ENCODE results near the gene ZNF296.

Gene ZNF296

DNA sequence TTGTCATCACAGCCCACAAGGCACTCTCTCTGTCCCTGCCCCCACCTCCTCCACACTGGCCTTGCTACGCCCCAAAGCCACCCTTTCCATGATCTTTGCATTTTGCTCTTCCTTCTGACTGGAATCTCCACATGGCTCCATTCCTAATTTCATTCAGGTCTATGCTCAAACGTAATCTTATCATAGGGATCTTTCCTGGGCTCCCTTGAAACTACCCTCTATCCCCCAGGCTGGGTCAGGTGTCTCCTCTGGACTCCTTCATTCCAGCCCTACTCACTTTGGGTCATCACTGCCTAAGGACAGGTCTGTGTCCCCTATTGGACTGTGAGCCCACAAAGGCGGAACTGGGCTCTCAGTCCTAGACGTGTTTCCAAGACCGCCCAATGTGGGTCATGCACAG, 5.9 kb upstream of the ZNF296 start:
- DNase-seq (ENCODE audit: low read depth) = no peak

DNA sequence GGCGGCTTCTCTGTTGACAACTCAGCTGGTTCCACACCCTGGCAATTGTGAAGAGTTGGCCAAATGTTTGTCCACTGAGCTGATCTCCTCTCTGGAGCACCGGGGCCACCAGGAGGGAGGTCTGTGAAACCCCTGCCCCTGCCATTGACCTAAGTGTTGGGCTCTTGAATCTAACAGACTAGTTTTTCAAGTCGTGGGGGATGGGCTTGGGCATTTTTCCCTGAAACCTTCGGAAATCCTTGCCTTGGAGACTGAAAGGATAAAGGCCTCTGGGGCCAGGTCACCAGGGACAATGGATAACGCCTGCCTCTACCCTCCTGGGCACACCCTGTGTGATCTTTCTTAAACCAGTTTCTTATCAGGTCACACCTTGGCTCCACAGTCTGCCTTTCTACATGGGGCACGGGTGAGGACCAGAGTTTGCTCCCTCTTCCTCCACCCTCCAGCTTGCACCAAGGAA, 3.7 kb upstream of the ZNF296 start:
- no peak for DNase-seq (ENCODE audit: low read depth)

DNA sequence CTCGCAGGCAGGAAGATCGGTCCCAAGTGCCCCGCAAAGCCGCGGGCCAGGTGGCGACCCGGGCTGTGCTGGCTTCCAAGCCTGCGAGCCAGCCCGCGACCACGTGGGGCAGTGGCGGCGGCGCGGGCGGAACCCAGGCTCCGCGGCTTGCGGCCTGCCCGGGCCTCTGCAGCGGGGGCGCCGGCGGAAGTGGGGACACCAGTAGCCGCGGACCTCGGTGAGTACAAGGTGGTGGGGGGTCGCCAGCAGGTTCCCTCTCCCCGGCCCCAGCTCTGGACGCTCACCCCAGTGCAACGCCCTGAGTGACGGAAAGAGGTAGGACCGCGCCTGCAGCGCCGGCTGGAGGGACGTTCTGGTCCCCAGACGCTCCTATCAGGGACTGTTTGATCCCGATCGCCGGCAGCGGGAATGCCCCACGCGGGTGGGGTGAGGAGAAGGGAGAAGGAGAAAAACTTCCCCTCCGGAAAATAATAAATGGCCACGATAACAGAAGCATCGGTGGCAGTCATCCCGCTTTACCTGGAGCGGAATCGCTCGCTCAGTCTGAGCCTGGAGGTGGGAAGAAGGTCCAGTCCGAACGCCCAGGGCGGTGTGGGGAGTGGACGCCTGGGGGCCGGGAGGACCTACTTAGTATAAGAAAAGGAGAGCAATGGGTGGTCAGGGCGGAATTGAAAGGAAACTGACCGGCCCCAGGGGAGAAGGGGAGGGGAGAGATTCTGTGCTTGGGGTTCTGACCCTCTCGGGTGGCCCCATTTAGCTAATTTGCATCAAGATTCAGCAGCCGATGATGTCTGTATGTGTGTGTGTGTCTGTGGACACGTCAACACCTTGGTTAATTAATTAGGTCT, 3.0 kb upstream of the ZNF296 start, which contains the start of gene GEMIN7:
Gene GEMIN7, plus strand, starts transcription at position 198 of the 848 bp plus-strand sequence. CDS start 10,855 bp downstream, outside the sequence.
- DNase-seq (ENCODE audit: low read depth) = peak; percentile 58

DNA sequence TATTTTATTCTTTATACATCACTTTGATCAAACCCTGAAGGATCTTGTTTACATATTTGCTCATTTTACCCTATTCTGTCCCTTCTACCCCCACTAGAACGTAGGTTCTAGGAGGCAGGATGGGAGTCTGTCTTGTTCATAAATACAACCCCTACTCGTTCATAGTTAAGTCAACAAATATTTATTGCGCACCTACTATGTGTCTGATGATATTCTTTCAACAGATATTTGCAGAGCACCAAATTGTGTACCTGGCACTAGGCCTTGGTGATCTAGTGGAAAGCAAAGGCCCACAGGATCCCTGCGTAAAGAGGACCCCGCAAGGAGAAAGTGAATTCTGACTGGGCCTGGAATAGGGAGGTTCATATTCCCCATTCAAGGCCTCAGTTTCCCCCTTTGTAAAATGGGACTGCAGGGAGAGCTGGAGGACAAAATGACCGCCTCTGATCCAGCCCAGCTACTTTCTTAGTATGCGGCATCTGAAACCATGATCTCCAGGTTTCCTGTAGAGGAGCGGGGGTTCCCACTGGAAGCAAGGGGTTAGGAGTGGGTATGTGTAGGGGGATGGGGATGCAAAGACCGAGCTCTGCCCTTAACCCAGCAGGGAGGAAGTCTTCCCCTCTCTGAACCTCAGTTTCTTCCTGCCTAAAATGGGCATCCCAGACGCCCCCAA, 2.2 kb upstream of the ZNF296 start:
- no peak for DNase-seq (ENCODE audit: low read depth)

DNA sequence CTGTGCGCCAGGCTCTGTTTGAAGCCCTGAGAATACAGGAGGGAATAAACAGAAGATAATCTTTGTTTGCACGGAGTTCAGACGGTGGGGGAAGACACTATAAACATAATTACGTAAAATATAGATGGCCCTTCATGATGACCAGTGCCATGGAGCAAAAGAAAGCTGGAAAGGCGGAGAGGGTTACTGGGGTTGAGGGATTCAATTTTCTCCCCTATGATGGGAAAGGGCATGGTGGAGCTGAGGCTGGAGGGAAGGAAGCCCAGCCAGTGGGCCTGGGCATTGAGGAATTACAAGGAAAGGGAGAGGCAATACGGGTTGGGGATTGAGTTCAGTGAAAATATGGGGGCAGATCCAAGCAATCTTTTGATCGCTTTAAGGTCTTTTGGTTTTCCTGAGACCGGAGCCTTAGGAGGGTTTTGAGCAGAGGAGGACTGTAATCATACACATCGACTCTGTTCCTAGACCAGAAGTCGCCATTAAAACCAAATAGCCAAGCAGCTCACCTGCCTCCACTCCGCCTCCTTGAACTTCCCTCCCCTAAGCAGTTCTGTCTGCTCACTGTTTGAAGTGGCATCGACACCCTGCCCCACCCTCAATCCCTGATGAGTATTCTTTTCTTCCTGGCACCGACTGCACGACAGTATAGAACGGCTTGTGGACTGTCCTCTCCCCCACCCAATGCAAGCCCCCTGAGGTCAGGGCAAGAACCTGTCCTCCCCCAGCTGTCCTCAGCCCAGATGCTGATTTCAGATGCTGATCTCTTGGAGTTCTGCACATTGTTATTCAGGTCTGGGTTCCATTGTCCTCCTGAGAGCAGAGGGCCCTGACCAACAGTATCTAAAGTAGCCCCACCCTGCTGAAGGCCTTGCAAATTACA, 813 bp upstream of the ZNF296 start:
- DNase-seq (ENCODE audit: low read depth) = no peak

DNA sequence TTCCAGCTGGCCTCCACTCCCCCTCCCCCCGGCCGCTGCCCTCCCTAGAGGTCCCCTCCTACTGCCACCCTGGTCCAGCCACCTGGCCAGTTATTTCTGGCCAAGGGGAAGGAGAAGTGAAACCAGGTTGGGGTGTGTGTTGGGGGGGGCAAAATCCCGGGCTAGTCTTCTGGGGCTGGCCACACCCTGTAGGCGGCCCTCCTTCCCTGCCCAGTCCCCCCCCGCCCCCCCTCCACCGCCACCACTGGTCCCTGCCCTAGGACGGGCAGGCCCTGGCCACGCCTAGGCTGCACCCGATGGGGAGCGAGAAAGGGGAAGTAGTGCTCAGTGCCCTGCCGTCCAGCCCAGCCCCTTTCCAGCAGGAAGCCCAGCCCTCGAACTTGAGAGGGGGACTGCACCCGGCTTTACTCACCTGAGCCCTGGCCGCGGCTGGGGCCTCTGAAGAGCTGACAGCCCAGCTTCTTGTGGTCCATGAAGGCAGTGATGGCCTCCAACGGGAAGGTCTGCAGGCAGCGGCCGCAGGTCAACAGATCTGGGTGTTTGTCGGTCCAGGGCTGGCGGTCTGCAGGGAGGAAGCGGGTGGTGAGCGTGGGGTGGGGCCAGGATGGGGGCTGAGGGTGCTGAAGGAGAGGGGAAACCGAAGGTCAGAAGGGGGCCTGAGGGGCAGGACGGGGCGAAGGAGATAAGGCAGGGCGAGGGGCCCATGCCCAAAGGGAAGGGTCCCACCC, 813 bp downstream of the ZNF296 start:
- no peak for DNase-seq (ENCODE audit: low read depth)

DNA sequence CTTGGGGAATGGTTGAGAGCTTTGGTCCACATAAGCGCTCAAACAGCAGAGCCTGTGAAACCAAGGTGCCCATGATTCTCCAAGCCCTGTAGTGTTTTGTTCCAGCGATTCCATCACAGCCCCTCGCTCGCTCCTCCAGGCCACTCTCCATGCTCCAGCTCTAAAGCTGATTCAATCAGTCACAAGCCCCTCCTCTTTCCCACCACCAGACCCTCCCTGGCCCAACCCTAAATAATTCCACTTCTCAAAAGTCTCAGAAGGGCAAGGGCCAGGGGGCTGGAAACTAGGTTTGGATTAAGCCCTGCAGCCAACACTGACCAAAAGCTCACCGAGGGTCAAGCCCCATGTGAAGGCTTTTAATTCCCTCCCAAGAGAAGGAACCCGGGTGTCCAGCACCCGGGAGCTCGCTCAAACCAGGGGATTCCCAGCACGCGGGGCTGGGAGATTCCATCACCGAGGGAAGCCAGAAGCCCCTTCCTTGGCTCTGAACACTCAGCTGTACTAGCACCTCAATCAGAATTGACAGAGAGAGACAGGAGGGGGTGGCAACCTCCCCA, 1.5 kb downstream of the ZNF296 start:
- DNase-seq (ENCODE audit: low read depth) = no peak

DNA sequence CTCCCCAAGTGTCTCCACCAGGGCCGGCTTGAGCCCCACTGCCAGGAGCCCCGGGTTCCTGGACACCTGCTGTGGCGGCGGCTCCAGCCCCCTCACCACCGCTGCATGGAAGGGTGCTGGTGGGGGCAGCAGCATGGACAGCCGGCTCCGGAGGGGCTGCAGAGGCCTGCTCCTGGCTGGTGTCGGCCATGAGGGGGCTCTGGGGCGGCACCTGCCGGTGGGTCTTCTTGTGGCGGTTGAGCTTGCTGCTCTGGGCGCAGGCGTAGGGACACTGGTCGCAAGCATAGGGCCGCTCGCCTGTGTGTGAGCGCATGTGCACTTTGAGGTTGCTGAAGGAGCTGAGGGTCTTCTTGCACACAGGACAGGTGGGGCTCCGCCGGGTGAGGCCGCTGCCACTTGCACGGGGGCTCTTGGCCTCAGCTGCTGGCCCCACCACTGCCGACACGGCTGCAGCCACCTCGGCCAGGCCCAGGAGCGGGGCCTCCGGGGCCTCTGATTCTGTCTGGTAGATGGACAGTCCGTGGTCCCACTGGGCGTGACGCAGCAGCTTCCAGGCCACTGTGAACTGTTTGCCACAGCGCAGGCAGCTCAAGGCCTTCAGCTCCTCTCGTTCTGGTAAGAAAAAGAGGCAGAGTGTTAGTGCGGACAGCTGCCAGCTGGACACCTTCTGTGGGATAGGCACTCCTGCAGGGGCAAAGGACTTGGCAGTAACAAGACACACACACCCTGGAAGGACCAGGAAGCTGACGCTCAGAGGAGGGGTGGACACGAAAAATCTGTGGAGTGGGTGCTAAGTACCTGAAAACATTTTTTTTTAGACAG, 4.1 kb downstream of the ZNF296 start:
- no peak for DNase-seq (ENCODE audit: low read depth)

DNA sequence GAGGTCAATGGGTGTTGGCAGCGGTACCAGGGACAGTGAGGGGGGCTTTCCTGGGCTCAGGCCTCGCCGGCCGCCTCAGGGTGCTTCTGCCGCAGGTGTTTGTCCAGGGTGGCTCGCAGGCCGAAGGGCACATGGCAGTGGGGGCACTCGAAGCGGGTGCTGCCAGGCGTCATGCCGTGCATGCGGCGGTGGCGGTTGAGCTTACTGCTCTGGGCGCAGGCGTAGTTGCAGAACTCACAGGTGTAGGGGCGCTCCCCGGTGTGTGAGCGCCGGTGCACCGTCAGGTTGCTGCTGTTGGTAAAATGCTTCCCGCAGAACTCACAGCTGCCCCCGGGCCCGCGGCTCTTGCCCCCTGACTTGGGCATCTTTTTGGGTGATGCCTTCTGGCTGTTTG, 4.7 kb downstream of the ZNF296 start:
- no peak for DNase-seq (ENCODE audit: low read depth)

DNA sequence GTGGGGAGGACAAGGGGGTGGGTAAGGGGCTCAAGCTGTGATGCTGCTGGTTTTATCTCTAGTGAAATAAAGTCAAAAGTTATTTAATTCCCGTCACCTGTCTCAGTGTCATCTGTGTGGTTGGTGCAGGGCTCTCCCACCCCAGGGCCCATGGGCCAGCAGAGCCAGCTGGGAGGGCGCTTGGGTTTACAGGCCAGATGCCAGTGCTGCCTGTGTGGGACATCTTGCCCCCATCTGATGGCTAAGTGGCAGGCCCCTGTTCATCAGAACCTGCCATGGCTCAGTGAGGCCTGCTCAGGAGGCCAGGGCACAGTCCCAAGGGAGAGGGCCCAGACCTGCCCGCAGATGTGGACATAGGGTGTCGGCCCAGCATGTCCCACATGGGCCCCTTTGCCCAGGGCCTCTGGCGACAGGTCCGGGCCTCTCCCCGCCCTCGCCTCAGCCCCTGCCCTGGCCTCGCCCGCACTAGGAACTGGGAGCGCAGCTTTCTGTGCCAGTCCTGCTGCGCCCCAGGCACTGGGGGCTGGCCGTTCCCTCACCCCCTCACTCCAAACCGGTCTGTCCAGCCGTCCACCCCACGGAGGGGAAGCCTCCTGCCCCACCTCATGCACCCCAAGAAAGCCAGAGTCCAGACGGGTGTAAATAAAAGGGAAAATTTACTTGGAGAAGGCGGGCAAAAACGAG, 5.3 kb downstream of the ZNF296 start:
- no peak for DNase-seq (ENCODE audit: low read depth)

DNA sequence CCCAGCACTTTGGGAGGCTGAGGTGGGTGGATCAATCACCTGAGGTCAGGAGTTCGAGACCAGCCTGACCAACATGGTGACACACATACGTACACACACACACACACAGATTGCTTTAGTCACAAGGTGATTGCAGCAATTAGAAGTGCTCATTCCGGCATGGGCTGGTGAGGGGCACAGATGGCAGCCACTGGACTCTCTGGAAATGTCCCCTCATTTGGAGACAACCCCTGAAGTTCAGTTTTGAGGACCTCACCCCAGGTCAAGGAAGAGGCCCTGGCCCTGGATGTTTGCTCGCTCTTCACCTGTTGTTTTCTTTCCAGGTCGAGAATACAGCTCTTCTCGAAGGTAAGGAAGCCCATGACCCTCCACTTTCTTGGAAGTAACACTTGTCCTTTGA, 6.1 kb downstream of the ZNF296 start:
- DNase-seq (ENCODE audit: low read depth) = no peak

DNA sequence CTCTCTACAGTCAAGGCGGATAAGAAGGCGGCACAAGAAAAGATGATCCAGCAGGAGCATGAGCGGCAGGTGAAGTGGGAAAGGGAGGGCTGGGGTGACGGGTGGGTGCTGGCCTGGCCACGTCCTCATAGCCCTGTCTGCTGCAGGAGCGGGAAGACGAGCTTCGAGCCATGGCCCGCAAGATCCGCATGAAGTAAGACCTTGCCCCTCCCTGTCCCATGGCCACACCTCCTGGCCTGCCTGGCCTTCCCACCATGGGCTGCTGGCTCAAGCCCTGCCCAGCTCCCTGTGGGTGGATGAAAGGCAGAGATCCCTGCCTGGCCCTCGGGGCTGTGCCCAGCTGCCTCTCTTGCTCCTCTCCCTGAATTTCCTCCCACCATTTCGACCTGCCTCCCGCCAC, 7.2 kb downstream of the ZNF296 start:
- DNase-seq (ENCODE audit: low read depth) = no peak

DNA sequence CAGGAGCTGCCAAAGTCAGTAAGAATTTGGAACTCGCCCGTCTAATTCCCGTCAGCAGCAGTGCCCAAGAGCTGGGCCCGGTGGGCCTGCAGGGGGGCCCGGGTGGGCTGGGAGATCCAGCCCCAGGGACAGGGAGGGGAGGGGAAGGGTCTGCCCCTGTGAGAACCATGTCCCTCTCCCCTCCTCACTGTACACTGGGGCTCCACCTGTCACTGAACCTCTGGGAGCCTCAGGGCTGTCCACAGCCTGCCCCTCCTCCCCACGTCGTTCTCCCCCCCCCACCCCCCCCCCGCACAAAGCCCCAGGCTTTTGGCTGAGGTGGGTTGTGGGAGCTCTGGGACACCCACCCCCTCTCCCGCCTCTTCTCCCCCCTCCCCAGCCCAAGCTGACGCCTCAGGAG, 8.2 kb downstream of the ZNF296 start:
- DNase-seq (ENCODE audit: low read depth) = no peak

DNA sequence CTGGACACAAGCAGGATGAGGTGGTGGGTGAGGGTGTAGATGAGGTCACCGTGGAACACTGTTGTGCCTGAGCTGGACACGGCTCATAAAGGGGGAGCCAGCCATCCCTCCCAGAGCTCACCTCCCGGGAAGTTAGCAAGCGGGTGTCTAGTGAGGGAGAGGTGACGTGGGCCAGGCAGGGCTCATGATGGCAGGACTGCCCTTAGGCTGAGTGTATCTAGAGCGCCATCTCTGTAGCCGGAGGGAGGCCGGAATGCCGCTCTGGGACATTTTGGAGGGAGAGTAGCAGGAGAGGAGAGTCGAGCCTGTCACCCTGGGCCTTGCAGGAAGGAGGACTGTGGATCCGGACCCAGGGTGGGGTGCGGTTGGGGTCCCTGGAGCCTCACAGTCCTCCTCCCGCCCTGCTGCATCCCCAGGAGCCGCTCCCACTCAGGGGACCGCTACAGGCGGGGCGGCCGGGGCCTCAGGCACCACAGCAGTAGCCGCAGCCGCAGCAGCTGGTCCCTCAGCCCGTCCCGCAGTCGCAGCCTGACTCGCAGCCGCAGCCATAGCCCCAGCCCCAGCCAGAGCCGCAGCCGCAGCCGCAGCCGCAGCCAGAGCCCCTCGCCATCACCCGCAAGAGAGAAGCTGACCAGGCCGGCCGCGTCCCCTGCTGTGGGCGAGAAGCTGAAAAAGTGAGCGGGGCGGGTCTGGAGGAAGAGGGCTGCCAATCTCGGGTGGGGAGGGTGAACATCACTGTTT, 9.2 kb downstream of the ZNF296 start:
- DNase-seq (ENCODE audit: low read depth) = no peak

DNA sequence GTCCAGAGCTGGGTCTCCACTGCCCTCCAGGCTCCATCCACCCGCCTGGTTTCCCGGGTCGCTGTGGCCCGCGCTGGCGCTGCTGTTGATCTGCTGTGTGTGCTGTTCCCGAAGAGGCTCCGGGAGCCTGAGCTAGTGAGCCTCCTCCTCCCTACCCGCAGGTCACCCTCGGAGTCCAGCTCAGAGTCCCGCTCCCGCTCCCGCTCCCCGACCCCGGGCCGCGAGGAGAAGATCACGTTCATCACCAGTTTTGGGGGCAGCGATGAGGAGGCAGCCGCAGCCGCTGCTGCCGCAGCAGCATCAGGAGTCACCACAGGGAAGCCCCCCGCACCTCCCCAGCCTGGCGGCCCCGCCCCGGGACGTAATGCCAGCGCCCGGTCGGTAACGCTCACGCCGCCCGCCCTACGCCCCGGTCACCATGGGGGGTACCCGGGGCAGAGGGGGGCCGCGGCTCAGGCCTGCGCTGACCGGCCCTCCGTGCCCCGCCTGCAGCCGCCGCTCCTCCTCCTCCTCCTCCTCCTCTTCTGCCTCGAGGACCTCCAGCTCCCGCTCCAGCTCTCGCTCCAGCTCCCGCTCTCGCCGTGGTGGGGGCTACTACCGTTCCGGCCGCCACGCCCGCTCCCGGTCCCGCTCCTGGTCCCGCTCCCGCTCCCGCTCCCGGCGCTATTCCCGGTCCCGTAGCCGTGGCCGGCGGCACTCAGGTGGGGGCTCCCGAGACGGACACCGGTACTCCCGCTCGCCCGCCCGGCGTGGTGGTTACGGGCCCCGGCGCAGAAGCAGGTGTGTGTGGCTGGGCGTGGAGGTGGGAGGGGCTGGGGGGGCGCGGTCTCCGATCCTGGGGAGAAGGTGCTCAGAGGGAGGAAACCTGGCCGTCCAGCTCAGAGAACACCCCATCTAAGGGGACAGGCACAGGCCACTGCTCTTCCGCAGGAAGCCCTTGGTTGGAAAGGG, 12.2 kb downstream of the ZNF296 start:
- DNase-seq (ENCODE audit: low read depth) = no peak

DNA sequence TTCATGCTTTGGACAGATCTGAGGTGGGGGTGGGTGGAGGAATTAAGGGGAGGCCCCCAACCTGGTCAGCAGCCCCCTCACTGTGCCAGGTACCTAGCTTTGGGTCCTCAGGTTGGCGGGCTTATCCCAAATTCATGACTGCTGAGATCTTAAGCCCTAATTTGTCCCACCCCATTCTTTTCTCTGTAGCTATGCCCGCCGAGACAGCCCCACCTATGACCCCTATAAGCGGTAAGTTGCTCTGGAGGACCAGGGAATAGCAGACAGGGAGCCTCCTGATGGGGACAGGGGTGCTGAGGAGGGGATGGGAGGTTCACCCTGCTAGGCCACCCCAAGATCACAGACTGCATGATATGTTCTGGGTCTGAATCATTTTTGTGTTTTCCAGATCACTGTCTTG, 14.3 kb downstream of the ZNF296 start:
- DNase-seq (ENCODE audit: low read depth) = no peak

DNA sequence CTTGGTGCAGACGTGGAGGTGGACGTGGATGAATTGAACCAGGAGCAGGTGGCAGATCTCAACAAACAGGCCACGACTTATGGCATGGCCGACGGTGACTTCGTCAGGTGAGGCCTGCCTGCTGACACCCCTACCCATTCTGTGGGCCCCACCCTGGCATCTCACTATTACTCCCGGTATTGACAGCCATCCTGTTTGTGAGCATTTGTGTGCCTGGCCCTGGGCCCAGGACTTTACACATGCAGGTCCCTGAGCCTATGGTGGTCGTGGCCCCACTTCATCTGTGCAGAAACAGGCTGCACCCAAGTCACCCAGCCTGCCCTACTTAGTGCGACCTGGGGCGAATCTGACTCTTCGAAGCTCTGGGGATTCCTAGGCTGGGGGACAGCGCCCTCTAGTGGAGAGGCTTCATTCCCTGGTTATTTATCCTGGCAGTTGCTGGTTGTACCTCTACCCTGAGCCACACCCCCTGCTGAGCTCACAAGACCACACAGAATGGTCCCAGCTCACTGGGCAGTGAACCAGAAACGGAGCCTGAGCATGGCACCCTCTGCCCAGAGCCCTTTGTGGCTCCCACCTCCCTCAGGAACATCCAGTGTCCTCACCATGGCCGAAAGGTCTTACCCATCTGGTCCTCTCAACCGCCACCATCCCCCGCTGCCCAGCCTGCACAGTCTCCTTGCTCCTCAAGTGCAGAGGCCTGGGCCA, 16.9 kb downstream of the ZNF296 start:
- peak; percentile 60 for DNase-seq (ENCODE audit: low read depth)

Data from T-helper 22 cell (primary cell).